A549 (cell line): Measurements from ENCODE around the gene CHRND.

Experiments used
- ATOH8 ChIP-seq: fragments of 250-450 bp; sonication (Bioruptor Pico); IDR thresholded peaks from 2 replicates; pipeline ENCODE4 v1.5.0; 2020; ENCODE audit warnings: low read depth, mild to moderate bottlenecking, moderate library complexity
- BCL3 ChIP-seq: fragments of >200 bp; sonication (Bioruptor Twin); formaldehyde crosslinking; IDR thresholded peaks from 3 replicates; pipeline ENCODE4 v1.6.1; 2016
- CHD2 ChIP-seq: fragments of 150-350 bp; IDR thresholded peaks from 2 replicates; pipeline ENCODE4 v1.6.1; 2014; ENCODE audit warnings: low read length; ENCODE audit not compliant: partially characterized antibody
- CTCF ChIP-seq: fragments of >200 bp; sonication (Bioruptor Twin); formaldehyde crosslinking; IDR thresholded peaks from 3 replicates; pipeline ENCODE4 v1.5.1; 2016
- JUN ChIP-seq, 2 experiments: fragments of >200 bp; sonication (Bioruptor Twin); formaldehyde crosslinking; IDR thresholded peaks; 2 replicates in 1 of 2; 3 replicates in 1 of 2; pipeline ENCODE4 v1.6.1; 2016 to 2017
- JUNB ChIP-seq: fragments of >200 bp; sonication (Bioruptor Twin); formaldehyde crosslinking; IDR thresholded peaks from 2 replicates; pipeline ENCODE4 v1.6.1; 2016
- POLR2A ChIP-seq: IDR thresholded peaks from 2 replicates; pipeline ENCODE4 v1.6.1; 2012; ENCODE audit warnings: mild to moderate bottlenecking, low read length
- RCOR1 ChIP-seq: fragments of 150-350 bp; IDR thresholded peaks from 2 replicates; pipeline ENCODE4 v1.6.1; 2014; ENCODE audit warnings: antibody characterized with exemption, low read length, low read depth
- REST ChIP-seq: fragments of 200-600 bp; sonication (generic); IDR thresholded peaks from 2 replicates; pipeline ENCODE4 v1.6.1; 2016; ENCODE audit warnings: antibody characterized with exemption, mild to moderate bottlenecking, moderate library complexity
- RFX5 ChIP-seq: fragments of 450-650 bp; IDR thresholded peaks from 2 replicates; pipeline ENCODE4 v1.7.1; 2014; ENCODE audit warnings: antibody characterized with exemption, mild to moderate bottlenecking, moderate library complexity
- TP53 ChIP-seq: fragments of 250-450 bp; sonication (Bioruptor Pico); IDR thresholded peaks from 2 replicates; pipeline ENCODE4 v1.5.0; 2021; ENCODE audit warnings: mild to moderate bottlenecking, moderate library complexity
- ZNF302 ChIP-seq: fragments of 250-450 bp; sonication (Bioruptor Pico); IDR thresholded peaks from 2 replicates; pipeline ENCODE4 v1.9.0; 2021; ENCODE audit warnings: inconsistent platforms, mild to moderate bottlenecking, moderate library complexity

GRCh38 chr2:232521959-232522622, 3.9 kb upstream of the CHRND start:
- TF ChIP-seq CTCF (peak; percentile 97), JUNB (no peak), RCOR1 (no peak), JUN (IDR thresholded peaks at IDR 0.05) (no peak), CHD2 (no peak), REST (no peak), POLR2A (no peak), RFX5 (no peak), ATOH8 (CRISPR knock-in tag) (no peak), TP53 (CRISPR knock-in tag) (no peak), BCL3 (no peak), ZNF302 (no peak)
